Measurements from ENCODE around the gene AVPI1.

Gene AVPI1

GRCh38 chr10:97714401-97715258, 27.6 kb upstream of the AVPI1 start (continued):
- no peak; the same call in 1 of the 2 replicates for TF ChIP-seq ZBTB6 (tag by site-specific recombination; IDR thresholded peaks at IDR 0.05)
- TF ChIP-seq BCL11B (tag by site-specific recombination; IDR thresholded peaks at IDR 0.05; ENCODE audit: low read depth): no peak
- no peak for TF ChIP-seq SETDB1 (IDR thresholded peaks at IDR 0.05; ENCODE audit: insufficient read length, low read length)
- TF ChIP-seq ZSCAN30 (tag by site-specific recombination; IDR thresholded peaks at IDR 0.05): no peak
- peak; percentile 21; the same call in 1 of the 2 replicates for TF ChIP-seq ZNF391 (tag by site-specific recombination; IDR thresholded peaks at IDR 0.05; ENCODE audit: borderline replicate concordance, low read depth)
- TF ChIP-seq ZNF701 (tag by site-specific recombination; IDR thresholded peaks at IDR 0.05): no peak
- TF ChIP-seq, protein P1, sequence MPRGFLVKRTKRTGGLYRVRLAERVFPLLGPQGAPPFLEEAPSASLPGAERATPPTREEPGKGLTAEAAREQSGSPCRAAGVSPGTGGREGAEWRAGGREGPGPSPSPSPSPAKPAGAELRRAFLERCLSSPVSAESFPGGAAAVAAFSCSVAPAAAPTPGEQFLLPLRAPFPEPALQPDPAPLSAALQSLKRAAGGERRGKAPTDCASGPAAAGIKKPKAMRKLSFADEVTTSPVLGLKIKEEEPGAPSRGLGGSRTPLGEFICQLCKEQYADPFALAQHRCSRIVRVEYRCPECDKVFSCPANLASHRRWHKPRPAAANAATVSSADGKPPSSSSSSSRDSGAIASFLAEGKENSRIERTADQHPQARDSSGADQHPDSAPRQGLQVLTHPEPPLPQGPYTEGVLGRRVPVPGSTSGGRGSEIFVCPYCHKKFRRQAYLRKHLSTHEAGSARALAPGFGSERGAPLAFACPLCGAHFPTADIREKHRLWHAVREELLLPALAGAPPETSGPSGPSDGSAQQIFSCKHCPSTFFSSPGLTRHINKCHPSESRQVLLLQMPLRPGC (tag by site-specific recombination; IDR thresholded peaks at IDR 0.05): peak; percentile 39; the same call in 1 of the 2 replicates
- no peak for TF ChIP-seq ZNF664 (tag by site-specific recombination; IDR thresholded peaks at IDR 0.05)
- TF ChIP-seq ZNF626 (tag by site-specific recombination; IDR thresholded peaks at IDR 0.05): no peak
- TF ChIP-seq ZBTB20 (tag by site-specific recombination; IDR thresholded peaks at IDR 0.05): peak; percentile 95
- no peak for TF ChIP-seq ZNF768 (tag by site-specific recombination; IDR thresholded peaks at IDR 0.05)
- TF ChIP-seq ZFP41 (tag by site-specific recombination; IDR thresholded peaks at IDR 0.05; ENCODE audit: borderline replicate concordance): no peak
- TF ChIP-seq ZBTB49 (tag by site-specific recombination; IDR thresholded peaks at IDR 0.05; ENCODE audit: low read depth): no peak
- TF ChIP-seq ZNF16 (tag by site-specific recombination; IDR thresholded peaks at IDR 0.05; ENCODE audit: low read depth): no peak
- TF ChIP-seq ZBTB11 (tag by site-specific recombination; conservative IDR thresholded peaks at IDR 0.05; ENCODE audit: low read depth): peak; percentile 29; the same call in 1 of the 2 replicates
- TF ChIP-seq ZNF670 (tag by site-specific recombination; IDR thresholded peaks at IDR 0.05; ENCODE audit: low read depth): no peak
- TF ChIP-seq ZNF302 (tag by site-specific recombination; IDR thresholded peaks at IDR 0.05; ENCODE audit: low read depth): no peak
- no peak for TF ChIP-seq BCL11A (tag by site-specific recombination; IDR thresholded peaks at IDR 0.05; ENCODE audit: low read depth)
- TF ChIP-seq ZNF211 (tag by site-specific recombination; IDR thresholded peaks at IDR 0.05; ENCODE audit: low read depth): no peak
- TF ChIP-seq HOXC10 (CRISPR knock-in tag; IDR thresholded peaks at IDR 0.05): no peak
- TF ChIP-seq ZNF366 (tag by site-specific recombination; conservative IDR thresholded peaks at IDR 0.05): no peak
- no peak for TF ChIP-seq ZNF239 (tag by site-specific recombination; IDR thresholded peaks at IDR 0.05)
- TF ChIP-seq EGR2 (tag by site-specific recombination; IDR thresholded peaks at IDR 0.05; ENCODE audit: low read depth): peak; percentile 47
- no peak for TF ChIP-seq ZSCAN16 (tag by site-specific recombination; IDR thresholded peaks at IDR 0.05)
- TF ChIP-seq ZNF658 (tag by site-specific recombination; IDR thresholded peaks at IDR 0.05): no peak
- no peak for TF ChIP-seq ZNF148 (tag by site-specific recombination; IDR thresholded peaks at IDR 0.05; ENCODE audit: borderline replicate concordance)
- TF ChIP-seq ZNF560 (tag by site-specific recombination; IDR thresholded peaks at IDR 0.05; ENCODE audit: borderline replicate concordance): no peak
- no peak for TF ChIP-seq ZNF530 (tag by site-specific recombination; IDR thresholded peaks at IDR 0.05; ENCODE audit: low read depth)
- no peak; the same call in 1 of the 2 replicates for TF ChIP-seq KLF9 (tag by site-specific recombination; IDR thresholded peaks at IDR 0.05; ENCODE audit: low read depth)

Measured in HEK293 (cell line).